RKO (cell line): ENCODE results near the gene MFSD2A.
A peak's percentile ranks its signal among the peaks of the same experiment; 100 is the strongest.
"Not testable (repeated sequence)": the region's sequence is repeated elsewhere in the genome, so short reads cannot be mapped to it uniquely, and the experiment has no call there.

Experiments used
- DNase-seq: peaks from one replicate; pipeline ENCODE4 v3.0.0-alpha.2; 2016; ENCODE audit warnings: low spot score

MFSD2A gene

DNA sequence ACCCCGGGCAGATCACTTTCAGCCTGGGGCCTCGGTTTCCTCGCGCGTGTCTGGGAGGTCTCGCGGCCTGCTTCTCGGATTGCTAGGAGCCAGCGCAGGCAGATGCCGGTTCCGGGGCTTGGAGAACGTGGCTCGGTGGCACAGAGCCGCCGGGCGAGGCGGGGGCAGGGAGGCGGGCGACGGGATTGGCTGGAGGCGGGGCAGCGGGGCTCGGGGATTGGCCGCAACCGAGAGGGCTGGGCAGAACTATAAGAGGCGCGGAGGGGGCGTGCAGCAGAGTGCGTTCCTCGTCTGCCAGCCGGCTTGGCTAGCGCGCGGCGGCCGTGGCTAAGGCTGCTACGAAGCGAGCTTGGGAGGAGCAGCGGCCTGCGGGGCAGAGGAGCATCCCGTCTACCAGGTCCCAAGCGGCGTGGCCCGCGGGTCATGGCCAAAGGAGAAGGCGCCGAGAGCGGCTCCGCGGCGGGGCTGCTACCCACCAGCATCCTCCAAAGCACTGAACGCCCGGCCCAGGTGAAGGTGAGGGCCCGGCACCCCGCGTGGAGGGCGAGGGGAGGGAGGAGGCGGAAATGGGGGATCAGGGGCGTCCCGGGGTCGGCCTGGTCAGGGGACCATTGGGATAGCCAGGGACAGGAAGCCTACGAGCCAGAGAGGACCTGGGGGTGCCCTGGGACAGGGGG lies at the start of gene MFSD2A:
TSS of gene MFSD2A (plus strand) at position 276 of the 677 bp plus-strand sequence. CDS start at position 424, 148 bp downstream.
- DNase-seq, result peak; percentile 93

DNA sequence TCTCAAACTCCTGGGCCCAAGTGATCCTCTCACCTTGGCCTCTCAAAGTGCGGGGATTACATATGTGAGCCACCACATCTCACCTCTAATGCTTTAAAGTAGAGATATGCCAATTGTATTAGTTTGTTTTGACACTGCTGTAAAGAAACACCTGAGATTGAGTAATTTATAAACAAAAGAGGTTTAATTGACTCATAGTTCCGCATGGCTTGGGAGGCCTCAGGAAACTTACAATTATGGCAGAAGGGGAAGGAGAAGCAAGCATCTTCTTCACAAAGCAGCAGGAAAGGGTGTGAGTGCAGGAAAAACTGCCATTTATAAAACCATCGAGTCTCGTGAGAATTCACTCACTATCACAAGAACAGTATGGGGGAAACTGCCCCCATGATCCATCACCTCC lies 49.8 kb upstream of the MFSD2A start:
- no peak for DNase-seq

DNA sequence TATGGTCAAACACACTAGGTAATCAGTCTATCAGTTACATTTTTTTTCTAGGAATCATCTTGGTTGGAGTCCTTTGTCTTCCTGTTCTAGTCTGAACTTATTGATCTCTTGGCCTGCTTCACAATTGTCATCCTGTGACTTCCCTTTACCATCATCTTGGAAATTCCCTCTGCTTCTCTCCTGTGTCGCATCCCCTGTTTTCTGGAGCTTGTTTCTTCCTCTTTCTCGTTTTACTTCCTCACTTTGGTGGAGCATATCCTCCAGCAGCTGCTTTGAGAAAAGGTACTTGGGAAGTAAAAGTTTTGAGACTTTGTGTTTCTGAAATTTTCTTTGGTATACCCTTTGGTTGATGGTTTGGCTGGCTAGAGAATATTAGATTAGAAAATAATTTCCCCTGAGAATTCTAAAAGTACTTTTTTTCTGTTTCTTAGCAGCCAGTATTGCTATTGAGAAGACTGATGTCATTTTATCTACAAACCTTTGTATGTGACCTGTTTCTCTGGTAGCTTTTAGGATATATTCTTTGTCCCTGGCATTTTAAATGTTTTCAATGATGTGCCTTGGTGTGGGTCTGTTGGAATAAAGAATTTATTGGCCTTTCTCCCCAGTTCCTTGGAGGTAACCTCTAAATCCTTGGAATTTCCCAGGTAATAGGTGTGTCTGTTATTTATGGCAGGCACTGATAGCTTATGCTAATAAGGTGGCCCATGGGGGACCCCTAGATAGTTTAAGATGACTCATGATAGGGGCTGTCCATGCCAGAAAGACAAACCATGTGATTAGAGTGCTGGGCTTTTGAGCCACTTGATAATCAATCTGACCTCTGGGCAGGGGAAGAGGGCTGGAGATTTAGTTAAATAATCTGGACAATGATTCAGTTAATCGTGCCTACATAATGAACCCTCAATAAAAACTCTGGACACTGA lies 47.2 kb upstream of the MFSD2A start:
- no peak for DNase-seq

DNA sequence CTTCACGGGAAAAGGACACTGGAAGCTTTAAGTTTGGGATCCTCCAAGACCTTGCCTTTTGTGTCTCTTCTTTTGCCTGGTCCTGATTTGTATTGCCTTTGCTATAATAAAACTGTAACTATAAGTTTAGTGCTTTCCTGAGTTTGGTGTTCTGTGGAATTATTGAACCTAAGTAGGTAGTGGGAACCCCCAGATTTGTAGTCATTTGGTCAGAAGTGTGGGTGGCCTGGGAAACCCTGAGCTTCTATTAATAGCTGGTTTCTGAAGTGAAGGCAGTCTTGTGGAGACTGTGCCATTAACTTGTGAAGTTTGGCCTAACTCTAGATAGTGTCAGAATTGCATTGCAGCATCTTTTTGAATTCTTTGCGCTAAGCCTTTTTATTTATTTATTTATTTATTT lies 46.4 kb upstream of the MFSD2A start:
- no peak for DNase-seq

DNA sequence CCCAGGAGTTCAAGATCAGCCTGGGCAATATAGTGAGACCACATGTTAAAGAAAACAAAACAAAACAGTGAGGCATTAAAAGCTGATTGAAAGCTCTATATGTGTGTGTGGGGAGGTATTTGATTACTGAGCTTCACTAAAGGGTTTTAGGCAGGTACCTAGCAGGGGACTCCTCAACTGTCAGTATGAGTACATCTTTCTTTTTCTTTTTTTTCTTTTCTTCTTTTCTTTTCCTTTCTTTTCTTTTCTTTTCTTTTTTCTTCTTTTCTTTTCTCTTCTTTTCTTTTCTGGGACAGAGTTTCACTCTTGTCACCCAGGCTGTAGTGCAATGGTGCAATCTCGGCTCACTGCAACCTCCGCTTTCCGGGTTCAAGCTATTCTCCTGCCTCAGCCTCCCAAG lies 44.7 kb upstream of the MFSD2A start:
- no peak for DNase-seq

DNA sequence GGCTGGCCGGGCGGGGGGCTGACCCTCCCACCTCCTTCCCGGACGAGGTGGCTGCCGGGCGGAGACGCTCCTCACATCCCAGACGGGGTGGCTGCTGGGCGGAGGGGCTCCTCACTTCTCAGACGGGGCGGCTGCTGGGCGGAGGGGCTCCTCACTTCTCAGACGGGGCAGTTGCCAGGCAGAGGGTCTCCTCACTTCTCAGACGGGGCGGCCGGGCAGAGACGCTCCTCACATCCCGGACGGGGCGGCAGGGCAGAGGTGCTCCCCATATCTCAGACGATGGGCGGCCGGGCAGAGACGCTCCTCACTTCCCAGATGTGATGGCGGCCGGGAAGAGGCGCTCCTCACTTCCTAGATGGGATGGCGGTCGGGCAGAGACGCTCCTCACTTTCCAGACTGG lies 41.8 kb upstream of the MFSD2A start:
- DNase-seq, result not testable (repeated sequence)

DNA sequence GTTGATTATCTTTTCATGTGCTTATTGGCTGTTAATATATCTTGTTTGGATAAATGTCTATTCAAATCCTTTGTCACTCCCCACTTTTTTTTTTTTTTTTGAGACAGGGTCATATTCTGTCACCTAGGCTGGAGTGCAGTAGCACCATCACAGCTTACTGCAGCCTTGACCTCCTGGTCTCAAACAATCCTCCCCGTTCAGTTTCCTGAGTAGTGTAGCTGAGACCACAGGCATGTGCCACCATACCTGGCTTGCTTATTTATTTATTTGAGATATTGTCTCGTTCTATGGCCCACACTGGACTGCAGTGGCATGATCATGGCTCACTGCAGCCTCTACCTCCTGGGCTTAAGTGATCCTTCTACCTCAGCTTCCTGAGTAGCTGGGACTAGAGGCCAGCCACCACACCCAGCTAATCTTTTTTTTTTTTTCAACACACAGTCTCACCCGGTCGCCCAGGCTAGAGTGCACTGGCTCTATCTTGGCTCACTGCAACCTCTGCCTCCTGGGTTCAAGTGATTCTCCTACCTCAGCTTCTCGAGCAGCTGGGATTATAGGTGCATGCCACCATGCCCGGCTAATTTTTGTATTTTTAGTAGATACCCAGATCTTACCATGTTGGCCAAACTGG lies 39.3 kb upstream of the MFSD2A start:
- no peak for DNase-seq

DNA sequence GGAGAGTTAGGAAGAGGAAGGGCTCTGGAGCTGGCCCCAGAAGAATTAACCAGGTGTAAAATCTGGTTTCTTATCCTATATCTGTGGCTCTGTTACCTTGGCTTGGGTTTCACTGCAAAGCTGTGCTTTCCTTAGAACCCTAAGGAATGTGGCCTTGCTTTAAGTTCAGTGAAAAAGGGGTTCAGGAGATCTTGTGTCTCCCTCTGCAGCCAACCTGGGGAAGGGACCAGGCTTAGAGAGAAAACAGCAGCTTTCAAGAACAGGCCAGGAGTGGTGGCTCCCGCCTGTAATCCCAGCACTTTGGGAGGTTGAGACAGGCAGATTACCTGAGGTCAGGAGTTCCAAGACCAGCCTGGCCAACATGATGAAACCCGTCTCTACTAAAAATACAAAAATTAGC lies 37.1 kb upstream of the MFSD2A start:
- no peak for DNase-seq

DNA sequence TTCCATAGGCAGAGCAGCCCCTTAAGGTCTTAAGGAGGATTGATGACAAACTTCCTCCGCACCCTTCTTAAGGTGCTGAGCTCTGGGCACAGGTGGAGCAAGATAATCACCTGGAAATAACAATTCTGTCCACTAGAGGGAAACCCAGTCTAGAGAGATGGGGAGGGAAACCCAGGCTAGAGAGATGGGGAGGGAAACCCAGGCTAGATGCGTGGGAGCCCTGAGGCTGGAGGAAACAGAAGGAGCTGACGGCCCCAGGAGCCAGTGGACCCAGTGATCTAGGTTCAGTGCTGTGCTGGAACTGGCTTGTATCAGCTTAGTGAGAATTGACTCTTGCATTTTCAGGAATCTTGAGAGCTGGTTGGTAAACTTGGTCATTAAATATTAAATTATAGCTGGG lies 35.4 kb upstream of the MFSD2A start:
- DNase-seq, result peak; percentile 55

DNA sequence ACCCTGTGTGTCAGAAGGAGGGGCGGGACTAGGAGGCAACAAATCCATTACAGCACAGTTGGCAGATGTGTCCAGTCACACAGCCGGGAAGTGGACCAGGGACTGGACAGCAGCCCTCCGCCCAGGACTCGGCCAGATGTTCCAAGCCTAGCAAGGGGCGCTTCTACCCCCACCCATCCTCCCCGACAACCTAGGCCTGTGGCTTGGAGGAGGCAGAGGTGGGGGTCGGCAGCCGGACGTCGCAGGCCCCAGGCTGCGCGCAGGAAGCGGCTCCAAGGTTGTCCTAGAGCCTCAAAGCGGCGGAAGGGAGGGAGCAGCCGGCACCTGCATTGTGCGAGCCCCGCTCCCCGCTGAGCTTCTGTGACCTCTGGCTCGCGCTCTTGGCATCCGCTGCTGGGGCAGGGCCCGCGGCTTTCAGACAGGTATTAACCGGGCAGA lies 32.7 kb upstream of the MFSD2A start:
- DNase-seq, result no peak

DNA sequence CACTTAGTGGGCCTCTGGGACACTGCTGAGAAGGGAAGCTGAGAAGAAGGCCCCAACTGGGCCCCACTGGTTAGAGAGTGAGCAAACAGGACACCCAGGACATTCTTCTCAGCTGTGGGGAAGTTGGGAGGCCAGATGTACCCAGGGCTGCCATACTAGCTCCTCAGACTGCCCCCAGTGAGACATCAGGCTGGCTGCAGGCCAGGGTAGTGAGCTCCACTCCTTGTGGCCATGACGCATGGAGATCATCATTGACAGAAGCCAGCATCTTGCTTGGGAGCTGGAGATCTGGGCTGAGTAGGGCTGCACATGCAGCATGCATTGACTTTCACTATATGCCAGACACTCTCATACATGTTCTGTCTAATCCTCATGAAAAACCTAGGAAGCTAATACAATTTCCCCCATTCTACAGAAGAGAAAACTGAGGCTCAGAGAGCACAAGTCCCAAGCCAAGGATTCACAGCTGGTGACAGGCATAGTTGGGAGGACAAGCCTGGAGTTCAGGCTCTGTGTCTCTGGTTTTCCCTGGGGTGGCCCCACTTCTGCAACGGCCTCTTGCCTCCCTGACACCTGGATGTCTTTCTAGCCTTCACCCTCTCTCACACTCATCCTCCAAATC lies 29.1 kb upstream of the MFSD2A start:
- peak; percentile 32 for DNase-seq

DNA sequence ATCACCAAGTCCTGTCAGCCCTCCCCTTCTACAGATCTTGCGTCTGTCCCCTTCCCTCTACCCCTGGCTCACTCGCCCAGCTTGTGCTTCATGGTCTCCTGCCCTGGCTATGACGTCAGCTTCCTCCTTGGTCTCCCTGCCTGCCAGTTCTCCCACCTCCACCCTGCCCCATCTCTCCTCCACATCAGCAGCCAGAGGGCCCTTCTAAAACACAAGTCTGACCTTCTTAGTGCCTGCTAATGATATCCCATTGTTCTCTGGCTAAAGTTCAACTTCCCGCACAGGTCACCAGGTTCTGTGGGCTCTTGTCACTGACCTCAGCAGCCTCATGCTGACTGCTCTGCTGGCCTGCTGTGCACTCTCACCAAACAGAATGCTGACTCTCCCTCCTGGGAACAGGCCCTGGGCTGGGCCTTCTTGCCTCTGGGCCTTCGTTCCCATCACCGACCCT lies 28.6 kb upstream of the MFSD2A start:
- no peak for DNase-seq

DNA sequence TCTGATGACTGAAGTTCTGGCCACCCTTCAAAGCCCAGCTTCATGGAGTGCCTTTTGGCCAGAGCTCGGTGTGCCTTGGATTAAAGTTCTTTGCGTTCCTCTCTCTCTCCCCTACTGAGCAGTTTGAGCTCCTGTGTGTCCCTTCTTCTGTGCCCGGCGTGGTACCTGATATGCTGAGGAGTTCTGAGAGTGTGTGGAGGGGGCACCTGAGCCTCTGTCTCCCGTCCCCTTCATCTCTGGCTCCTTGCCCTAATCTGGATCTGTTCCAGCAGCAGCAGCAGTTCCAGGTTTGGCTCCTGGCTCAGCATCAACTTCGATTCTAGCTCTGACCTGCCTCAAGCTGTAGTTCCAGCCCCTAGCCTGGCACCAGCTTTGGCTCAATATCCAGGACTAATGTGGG lies 28.1 kb upstream of the MFSD2A start:
- no peak for DNase-seq

DNA sequence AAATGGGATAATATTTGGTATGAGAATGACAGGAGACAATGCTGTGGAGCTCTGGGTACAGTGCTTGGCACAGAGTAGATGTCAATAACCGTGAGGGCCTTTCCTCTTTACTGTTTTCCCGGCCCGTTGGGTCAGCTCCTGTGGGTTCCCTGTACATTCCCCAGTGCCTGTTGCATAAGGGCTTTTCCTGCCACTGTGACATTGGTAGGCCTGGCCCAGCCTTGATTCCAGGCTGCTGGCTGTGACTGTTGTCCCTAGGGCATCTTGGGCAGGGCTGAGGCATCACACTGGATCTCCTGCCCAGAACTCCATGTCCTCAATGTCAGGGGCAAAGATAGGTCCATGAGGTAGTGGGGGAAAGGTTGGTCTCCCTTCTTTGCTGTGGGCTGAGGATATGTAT lies 27.4 kb upstream of the MFSD2A start:
- no peak for DNase-seq

DNA sequence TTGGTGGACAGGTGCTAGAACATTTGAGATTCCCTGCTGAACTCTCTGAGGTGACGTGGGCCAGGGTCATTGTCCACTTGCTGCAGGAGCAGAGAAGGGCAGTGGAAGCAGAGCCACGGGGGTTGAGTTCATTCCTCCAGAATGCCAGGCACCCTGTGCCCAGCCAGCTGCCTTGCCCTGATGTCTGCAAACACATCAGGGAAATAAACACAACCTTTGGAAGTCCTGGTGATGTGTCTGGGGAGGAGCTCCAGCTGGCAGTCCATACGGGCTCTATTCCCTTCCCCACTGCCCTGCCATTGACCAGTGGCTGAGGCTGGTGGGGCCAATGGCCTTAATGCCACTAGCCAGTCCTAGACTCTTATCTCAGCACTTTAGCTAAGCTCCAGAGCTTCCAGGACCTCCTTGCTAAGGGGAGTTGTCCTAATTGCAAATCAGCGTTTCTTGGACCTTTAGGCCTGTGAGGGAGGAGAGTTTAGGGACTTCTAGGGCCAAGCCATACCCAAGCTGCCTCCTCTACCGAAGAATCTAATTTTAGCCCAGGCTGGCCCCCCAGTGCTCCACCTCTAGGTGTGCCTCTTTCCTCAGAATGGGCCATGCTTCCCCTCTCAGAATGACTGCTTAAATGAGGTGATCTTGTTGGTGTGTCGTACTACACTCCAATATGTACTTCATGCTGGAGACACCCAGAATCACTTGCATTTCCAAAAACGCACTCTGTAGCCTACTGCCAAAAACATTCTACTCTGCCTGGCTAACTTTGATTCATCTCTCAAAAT lies 25.9 kb upstream of the MFSD2A start:
- no peak for DNase-seq

DNA sequence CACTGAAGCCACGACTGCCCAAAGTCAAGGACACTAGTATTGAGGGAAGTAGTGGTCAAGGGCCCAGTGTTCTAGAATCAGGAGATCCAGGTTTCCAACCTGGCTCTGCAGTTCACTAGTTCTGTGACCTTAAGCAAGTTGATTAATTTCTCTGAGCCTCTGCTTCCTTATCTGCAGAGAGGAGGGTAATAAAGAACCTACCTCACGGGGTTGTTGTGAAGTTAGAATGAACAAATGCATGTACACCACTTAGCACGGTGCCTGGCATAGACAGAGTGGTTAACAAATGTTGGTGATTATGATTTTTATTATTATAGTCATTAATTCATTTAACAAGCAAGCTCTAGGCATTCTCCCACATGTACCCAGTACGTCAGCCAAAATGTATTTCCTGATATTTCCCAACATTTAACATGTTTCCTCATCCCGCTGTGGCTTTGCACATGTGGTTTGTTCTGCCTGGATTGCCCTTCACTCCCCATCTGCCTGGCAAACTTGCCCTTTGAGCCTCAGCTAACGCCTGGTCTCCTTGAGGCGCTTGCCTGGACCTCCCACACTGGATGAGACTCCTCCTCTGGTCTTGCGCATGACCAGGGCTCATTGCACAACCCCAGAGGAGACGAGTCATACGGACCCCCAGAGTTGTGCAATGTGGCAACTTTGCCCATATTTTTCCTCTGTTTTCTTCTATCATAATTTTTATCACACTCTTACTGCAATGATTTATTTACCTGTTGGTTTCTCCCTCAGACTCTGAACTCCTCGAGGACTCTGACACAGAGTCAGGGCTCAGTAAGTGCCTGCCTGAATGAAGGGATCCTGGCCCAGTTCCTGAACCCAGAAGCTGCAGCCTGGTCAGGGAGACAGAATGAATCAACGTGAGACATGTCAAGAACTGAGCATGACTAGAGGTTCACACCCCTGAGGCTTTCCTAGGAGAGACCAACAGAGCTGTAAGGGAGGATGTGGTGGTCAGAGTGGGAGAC lies 20.7 kb upstream of the MFSD2A start:
- DNase-seq, result no peak

DNA sequence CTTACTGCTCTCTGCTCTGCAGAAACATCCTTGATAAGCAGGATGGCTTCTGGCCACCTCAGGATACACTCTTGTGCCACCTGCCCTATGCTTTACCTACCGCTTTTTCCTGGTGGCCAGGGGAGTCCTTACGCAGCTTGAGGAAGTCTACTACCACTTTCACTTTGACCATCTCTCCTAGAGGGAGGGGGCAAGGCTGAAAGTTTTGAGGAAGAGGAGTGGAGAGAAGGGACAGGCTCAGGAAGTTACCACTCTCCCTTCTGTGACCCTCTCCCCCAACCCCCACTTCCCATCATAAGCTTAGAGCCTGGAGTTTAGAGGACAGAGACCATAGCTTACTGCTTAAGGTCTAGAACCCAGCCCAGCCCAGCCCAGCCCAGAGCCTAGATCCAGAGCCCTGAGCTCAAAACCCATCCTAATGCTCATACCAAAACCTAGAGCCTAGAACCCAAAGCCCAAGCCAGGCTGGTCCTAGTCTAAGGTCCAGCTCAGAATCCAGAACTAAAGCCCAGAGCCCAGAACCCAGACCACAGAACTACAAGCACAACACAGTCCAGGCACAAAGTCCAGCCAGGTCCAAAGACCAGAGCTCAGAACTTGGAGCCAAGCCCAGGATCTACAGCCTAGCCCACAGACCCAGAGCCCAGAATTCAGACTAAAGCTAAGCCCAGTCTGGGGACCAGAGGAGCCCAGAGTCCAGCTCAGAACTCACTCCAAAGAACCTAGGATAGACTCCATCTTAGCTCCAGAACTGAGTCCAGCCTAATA lies 18.0 kb upstream of the MFSD2A start:
- no peak for DNase-seq

DNA sequence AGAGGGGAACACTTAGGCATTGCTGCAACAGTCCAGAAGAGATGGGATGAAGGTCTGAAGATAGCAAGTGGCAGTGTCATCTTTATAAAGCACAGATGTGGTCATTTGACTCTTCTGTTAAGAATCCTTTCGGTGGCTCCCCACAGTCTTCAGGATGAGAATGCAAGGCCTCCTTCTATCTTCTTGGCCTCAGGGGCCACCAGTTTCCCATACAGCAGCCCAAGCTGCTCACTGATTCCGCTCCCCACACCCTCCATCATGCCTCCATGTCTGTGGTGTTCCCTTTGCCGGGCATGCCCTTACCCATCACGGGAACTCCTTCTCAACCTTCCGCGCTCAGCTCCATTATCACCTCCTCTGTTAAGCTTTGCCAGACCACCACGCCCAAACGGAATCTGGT lies 16.1 kb upstream of the MFSD2A start:
- no peak for DNase-seq

DNA sequence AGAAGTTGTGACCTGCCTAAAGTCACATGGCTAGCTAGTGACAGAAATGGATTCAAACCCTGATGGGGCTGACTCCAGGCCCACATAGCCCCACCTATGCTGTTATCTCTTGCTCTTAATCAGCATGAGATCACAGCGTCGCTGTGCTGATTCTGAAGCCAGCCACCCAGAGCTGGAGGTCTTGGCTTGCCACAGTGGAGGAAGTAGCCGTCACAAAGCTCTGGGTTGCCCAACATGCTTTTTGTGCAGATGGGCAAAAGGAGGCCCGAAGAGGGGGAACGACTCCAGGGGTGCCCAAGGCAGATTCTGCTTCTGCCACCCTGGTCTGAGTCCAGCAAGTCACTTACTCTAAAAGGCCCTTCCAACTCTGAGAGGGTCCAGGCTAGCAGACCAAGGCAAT lies 14.7 kb upstream of the MFSD2A start:
- DNase-seq, result no peak
